ENCODE measurements around the gene NANOS3. TPM values are rescaled to one million over a fixed set of nuclear protein-coding genes. Genes with fewer than 3 reads are reported as not detected.
A peak's percentile ranks its signal among the peaks of the same experiment; 100 is the strongest.

NANOS3 gene
- total and polyA plus RNA-seq, 5 donors from 2014 or later = not detected

- Mint-ChIP-seq H3K9me3 (peaks cover 0 to 2% (median 0%) of the 10 kb centered on the region in 7 donors), H3K4me1 (peaks cover 6 to 60% (median 33%) of the 10 kb centered on the region in 4 donors), H3K27ac (peak overlapping the region; percentile 94 to 99 (median 97)), H3K36me3 (no peaks in the 10 kb centered on the region), H3K27me3 (peaks cover 5% of the 10 kb centered on the region), H3K4me3 (peak overlapping the region; percentile 83 to 90 (median 89))
- Histone ChIP-seq H3K36me3 (ENCODE audit: control insufficient read depth, insufficient read depth, low read length) (peaks cover 9% of the 10 kb centered on the region), H3K4me1 (ENCODE audit: control insufficient read depth, insufficient read depth, low read length, poor library complexity, severe bottlenecking) (peaks cover 58% of the 10 kb centered on the region), H3K4me3 (ENCODE audit: low read depth, low read length) (peak overlapping the region; percentile 68), H3K27ac (ENCODE audit: insufficient read depth, low read length, poor library complexity, severe bottlenecking) (peak overlapping the region; percentile 81), H3K27me3 (ENCODE audit: control insufficient read depth, insufficient read depth, low read length) (no peaks in the 10 kb centered on the region), H3K9me3 (ENCODE audit: control insufficient read depth in 2 of 2, low read length in 2 of 2) (no peaks in the 10 kb centered on the region)
- DNase-seq (no peak), ATAC-seq (ENCODE audit: low read depth in 2 of 2) (no peak)
Measured at GRCh38 chr19:13834244-13835069, 42.5 kb upstream of the NANOS3 start.

GRCh38 chr19:13835791-13836723 lies 40.9 kb upstream of the NANOS3 start:
- Mint-ChIP-seq H3K27me3 (peaks cover 5% of the 10 kb centered on the region), H3K27ac (peak overlapping the region; percentile 97 to 99 (median 98)), H3K9me3 (peaks cover 0 to 2% (median 0%) of the 10 kb centered on the region in 7 donors), H3K36me3 (no peaks in the 10 kb centered on the region), H3K4me1 (peaks cover 6 to 75% (median 38%) of the 10 kb centered on the region in 4 donors), H3K4me3 (peak overlapping the region; percentile 81 to 92 (median 88))
- Histone ChIP-seq H3K4me1 (ENCODE audit: control insufficient read depth, insufficient read depth, low read length, poor library complexity, severe bottlenecking) (peaks cover 74% of the 10 kb centered on the region), H3K4me3 (ENCODE audit: low read depth, low read length) (no peak overlapping the region), H3K27ac (ENCODE audit: insufficient read depth, low read length, poor library complexity, severe bottlenecking) (peak overlapping the region; percentile 99), H3K9me3 (ENCODE audit: control insufficient read depth in 2 of 2, low read length in 2 of 2) (no peaks in the 10 kb centered on the region), H3K36me3 (ENCODE audit: control insufficient read depth, insufficient read depth, low read length) (peaks cover 9% of the 10 kb centered on the region), H3K27me3 (ENCODE audit: control insufficient read depth, insufficient read depth, low read length) (no peaks in the 10 kb centered on the region)
- DNase-seq = peak in 1 of 3 donors; percentile 25
- ATAC-seq (ENCODE audit: low read depth in 2 of 2) = no peak

- H3K27ac Mint-ChIP-seq = peak overlapping the region; percentile 94 to 98 (median 97)
- H3K36me3 Mint-ChIP-seq = no peaks in the 10 kb centered on the region
Measured at GRCh38 chr19:13838435-13839129, 38.4 kb upstream of the NANOS3 start.

GRCh38 chr19:13839130-13839937 lies 37.6 kb upstream of the NANOS3 start:
- Histone ChIP-seq H3K36me3 (ENCODE audit: control insufficient read depth, insufficient read depth, low read length) (peaks cover 5% of the 10 kb centered on the region), H3K27me3 (ENCODE audit: control insufficient read depth, insufficient read depth, low read length) (no peaks in the 10 kb centered on the region), H3K4me3 (ENCODE audit: low read depth, low read length) (peak overlapping the region; percentile 59), H3K4me1 (ENCODE audit: control insufficient read depth, insufficient read depth, low read length, poor library complexity, severe bottlenecking) (peaks cover 84% of the 10 kb centered on the region), H3K9me3 (ENCODE audit: control insufficient read depth in 2 of 2, low read length in 2 of 2) (no peaks in the 10 kb centered on the region), H3K27ac (ENCODE audit: insufficient read depth, low read length, poor library complexity, severe bottlenecking) (peak overlapping the region; percentile 99)
- peaks cover 5% of the 10 kb centered on the region for H3K27me3 Mint-ChIP-seq
- peaks cover 0 to 5% (median 0%) of the 10 kb centered on the region in 7 donors for H3K9me3 Mint-ChIP-seq
- ATAC-seq (ENCODE audit: low read depth in 2 of 2) (peak; percentile 27 to 31), DNase-seq (peak; percentile 70 to 83 (median 77))
- no peaks in the 10 kb centered on the region for H3K36me3 Mint-ChIP-seq
- H3K4me1 Mint-ChIP-seq = peaks cover 6 to 86% (median 30%) of the 10 kb centered on the region in 4 donors
- peak overlapping the region; percentile 94 to 98 (median 97) for H3K27ac Mint-ChIP-seq
- peak overlapping the region; percentile 89 to 98 (median 93) for H3K4me3 Mint-ChIP-seq

More at GRCh38 chr19:13838435-13839129, 38.4 kb upstream of the NANOS3 start:
- peak overlapping the region; percentile 99 for H3K27ac ChIP-seq (ENCODE audit: insufficient read depth, low read length, poor library complexity, severe bottlenecking)
- no peaks in the 10 kb centered on the region for H3K27me3 ChIP-seq (ENCODE audit: control insufficient read depth, insufficient read depth, low read length)
- peaks cover 84% of the 10 kb centered on the region for H3K4me1 ChIP-seq (ENCODE audit: control insufficient read depth, insufficient read depth, low read length, poor library complexity, severe bottlenecking)
- DNase-seq (peak in 2 of 3 donors; percentile 26 to 37), ATAC-seq (ENCODE audit: low read depth in 2 of 2) (no peak)
- H3K4me3 ChIP-seq (ENCODE audit: low read depth, low read length) = peak overlapping the region; percentile 59
- peak overlapping the region; percentile 89 to 98 (median 93) for H3K4me3 Mint-ChIP-seq
- peaks cover 0 to 5% (median 0%) of the 10 kb centered on the region in 7 donors for H3K9me3 Mint-ChIP-seq
- peaks cover 9% of the 10 kb centered on the region for H3K36me3 ChIP-seq (ENCODE audit: control insufficient read depth, insufficient read depth, low read length)
- peaks cover 6 to 84% (median 36%) of the 10 kb centered on the region in 4 donors for H3K4me1 Mint-ChIP-seq
- H3K9me3 ChIP-seq (ENCODE audit: control insufficient read depth in 2 of 2, low read length in 2 of 2) = no peaks in the 10 kb centered on the region
- peaks cover 5% of the 10 kb centered on the region for H3K27me3 Mint-ChIP-seq

- H3K27ac Mint-ChIP-seq = peak overlapping the region; percentile 67 to 98 (median 97)
- H3K4me3 Mint-ChIP-seq = peak overlapping the region; percentile 89 to 98 (median 93)
- DNase-seq = no peak
- ATAC-seq (ENCODE audit: low read depth in 2 of 2) = peak in 1 of 2 donors; percentile 1
- peaks cover 5% of the 10 kb centered on the region for H3K27me3 Mint-ChIP-seq
- H3K27me3 ChIP-seq (ENCODE audit: control insufficient read depth, insufficient read depth, low read length) = no peaks in the 10 kb centered on the region
- H3K9me3 ChIP-seq (ENCODE audit: control insufficient read depth in 2 of 2, low read length in 2 of 2) = no peaks in the 10 kb centered on the region
- no peaks in the 10 kb centered on the region for H3K36me3 Mint-ChIP-seq
- H3K9me3 Mint-ChIP-seq = peaks cover 0 to 5% (median 0%) of the 10 kb centered on the region in 7 donors
- H3K4me1 ChIP-seq (ENCODE audit: control insufficient read depth, insufficient read depth, low read length, poor library complexity, severe bottlenecking) = peaks cover 88% of the 10 kb centered on the region
- H3K4me1 Mint-ChIP-seq = peaks cover 6 to 86% (median 29%) of the 10 kb centered on the region in 4 donors
- peak overlapping the region; percentile 91 for H3K4me3 ChIP-seq (ENCODE audit: low read depth, low read length)
- peak overlapping the region; percentile 99 for H3K27ac ChIP-seq (ENCODE audit: insufficient read depth, low read length, poor library complexity, severe bottlenecking)
- H3K36me3 ChIP-seq (ENCODE audit: control insufficient read depth, insufficient read depth, low read length) = peaks cover 5% of the 10 kb centered on the region
Measured at GRCh38 chr19:13839938-13840304, 37.0 kb upstream of the NANOS3 start.

GRCh38 chr19:13840305-13841085 lies 36.4 kb upstream of the NANOS3 start:
- Mint-ChIP-seq H3K27me3 (peaks cover 5% of the 10 kb centered on the region), H3K4me3 (peak overlapping the region; percentile 89 to 98 (median 93)), H3K9me3 (peaks cover 0 to 5% (median 0%) of the 10 kb centered on the region in 7 donors), H3K4me1 (peaks cover 6 to 86% (median 31%) of the 10 kb centered on the region in 4 donors), H3K27ac (peak overlapping the region; percentile 94 to 98 (median 97)), H3K36me3 (no peaks in the 10 kb centered on the region)
- H3K4me1 ChIP-seq (ENCODE audit: control insufficient read depth, insufficient read depth, low read length, poor library complexity, severe bottlenecking) = peaks cover 91% of the 10 kb centered on the region
- peaks cover 5% of the 10 kb centered on the region for H3K36me3 ChIP-seq (ENCODE audit: control insufficient read depth, insufficient read depth, low read length)
- peak overlapping the region; percentile 91 for H3K4me3 ChIP-seq (ENCODE audit: low read depth, low read length)
- DNase-seq = peak; percentile 32 to 47 (median 41)
- ATAC-seq (ENCODE audit: low read depth in 2 of 2) = no peak
- H3K27ac ChIP-seq (ENCODE audit: insufficient read depth, low read length, poor library complexity, severe bottlenecking) = peak overlapping the region; percentile 99
- no peaks in the 10 kb centered on the region for H3K27me3 ChIP-seq (ENCODE audit: control insufficient read depth, insufficient read depth, low read length)
- H3K9me3 ChIP-seq (ENCODE audit: control insufficient read depth in 2 of 2, low read length in 2 of 2) = no peaks in the 10 kb centered on the region
